RWPE1 (cell line): ENCODE results near the gene IFT88.
"Not testable (repeated sequence)": the region's sequence is repeated elsewhere in the genome, so short reads cannot be mapped to it uniquely, and the experiment has no call there.

Experiments used
- CTCF ChIA-PET: fragments of 350-600 bp; sonication (Branson Sonifier 250); formaldehyde crosslinking; extraction: SDS; loops from one replicate; lab custom pipeline; 2021; lab: Yijun Ruan, JAX
- POLR2A ChIA-PET: fragments of 400-600 bp; formaldehyde crosslinking; extraction: SDS; loops from one replicate; lab custom pipeline; 2020; ENCODE audit warnings: antibody characterized with exemption; ENCODE audit not compliant: low non-redundant PET; lab: Yijun Ruan, JAX
- DNase-seq: peaks from one replicate; pipeline ENCODE4 v3.0.0; 2012; ENCODE audit warnings: low spot score
- H3K27ac ChIP-seq: fragments of 450-650 bp; 2 replicates; pipeline ENCODE4 v1.5.1; 2017
- CTCF ChIP-seq: fragments of 450-650 bp; conservative IDR thresholded peaks from 2 replicates; pipeline ENCODE4 v1.5.1; 2017; ENCODE audit warnings: low read depth, mild to moderate bottlenecking

IFT88 gene

GRCh38 chr13:20669162-20669561, 102.2 kb downstream of the IFT88 start:
- no peak for TF ChIP-seq CTCF
- CTCF ChIA-PET, result no interaction called here
- DNase-seq, result no peak
- H3K27ac ChIP-seq, result no peak overlapping the region
- POLR2A ChIA-PET, result no interaction called here

GRCh38 chr13:20671789-20672188, 104.8 kb downstream of the IFT88 start:
- POLR2A ChIA-PET, result no interaction called here
- DNase-seq, result no peak
- H3K27ac ChIP-seq, result no peak overlapping the region
- TF ChIP-seq CTCF, result no peak
- CTCF ChIA-PET, result no interaction called here

- no peak overlapping the region for H3K27ac ChIP-seq
- TF ChIP-seq CTCF, result no peak
- ChIA-PET POLR2A (no interaction called here), CTCF (no interaction called here)
- no peak for DNase-seq
Observed at GRCh38 chr13:20672772-20673171, 105.8 kb downstream of the IFT88 start.

DNA sequence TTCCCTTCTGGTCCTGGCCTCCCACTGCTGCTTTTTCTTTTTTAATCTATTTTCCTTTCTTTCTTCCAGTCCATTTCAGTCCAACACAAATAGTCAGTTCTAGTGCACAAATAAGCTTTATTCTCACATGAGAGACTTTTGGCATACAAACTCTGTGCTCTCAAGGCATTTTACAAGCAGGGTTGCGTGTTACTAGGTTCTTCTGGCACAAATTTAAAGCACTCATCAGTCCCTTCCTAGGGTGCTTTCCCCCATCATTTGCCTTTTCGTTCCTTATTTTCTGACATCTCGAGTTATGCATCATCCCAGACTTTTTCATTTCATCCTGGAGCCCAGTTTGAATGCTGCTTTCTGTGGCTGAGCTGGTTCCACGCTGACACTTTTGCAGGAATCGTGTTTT, 106.8 kb downstream of the IFT88 start:
- POLR2A ChIA-PET, result no interaction called here
- no peak for TF ChIP-seq CTCF
- DNase-seq, result no peak
- H3K27ac ChIP-seq, result no peak overlapping the region
- CTCF ChIA-PET, result interaction anchor here (0.6 kb wide), 1 partner anchor 182 kb away, joined by 3 read pairs; no protein-coding TSS in a partner anchor

GRCh38 chr13:20676213-20676612, 109.3 kb downstream of the IFT88 start:
- no peak for TF ChIP-seq CTCF
- CTCF ChIA-PET, result no interaction called here
- DNase-seq, result no peak

GRCh38 chr13:20678606-20679005, 111.6 kb downstream of the IFT88 start:
- DNase-seq, CTCF ChIA-PET, POLR2A ChIA-PET, H3K27ac ChIP-seq: not testable (repeated sequence)

More at GRCh38 chr13:20676213-20676612, 109.3 kb downstream of the IFT88 start:
- H3K27ac ChIP-seq, result no peak overlapping the region
- POLR2A ChIA-PET, result no interaction called here

- CTCF ChIA-PET, result no interaction called here
Observed at GRCh38 chr13:20679879-20680278, 112.9 kb downstream of the IFT88 start.

More at GRCh38 chr13:20679879-20680278, 112.9 kb downstream of the IFT88 start:
- no peak for DNase-seq
- no peak for TF ChIP-seq CTCF
- POLR2A ChIA-PET, result no interaction called here
- no peak overlapping the region for H3K27ac ChIP-seq
